HG03039 (cell line): ENCODE measurements around the gene MVP.
"Not testable (repeated sequence)": the region's sequence is repeated elsewhere in the genome, so short reads cannot be mapped to it uniquely, and the experiment has no call there.

Experiments used
- ATAC-seq: cut with Tn5 transposase; IDR thresholded peaks from one replicate; pipeline ENCODE4 v1.9.1; 2021; ENCODE audit warnings: mild to moderate bottlenecking, moderate library complexity; ENCODE audit not compliant: unreplicated experiment

MVP gene

GRCh38 chr16:29868396-29869009 is 48.2 kb downstream of the MVP start:
- no peak for ATAC-seq

DNA sequence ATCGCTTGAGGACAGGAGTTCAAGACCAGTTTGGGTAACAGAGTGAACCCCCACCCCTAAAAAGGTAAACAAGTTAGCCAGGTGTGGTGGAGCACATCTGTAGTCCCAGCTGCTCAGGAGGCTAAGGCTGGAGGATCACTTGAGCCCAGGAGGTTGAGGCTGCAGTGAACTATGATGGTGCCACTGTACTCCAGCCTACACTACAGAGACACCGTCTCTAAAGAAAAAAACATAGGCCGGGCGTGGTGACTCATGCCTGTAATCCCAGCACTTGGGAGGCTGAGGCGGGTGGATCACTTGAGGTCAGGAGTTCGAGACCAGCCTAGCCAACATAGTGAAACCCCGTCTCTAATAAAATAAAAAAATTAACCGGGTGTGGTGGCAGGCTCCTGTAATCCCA is 48.8 kb downstream of the MVP start:
- ATAC-seq, result not testable (repeated sequence)

- ATAC-seq, result no peak
These were observed 51.7 kb downstream of the MVP start for GRCh38 chr16:29871822-29872546.

DNA sequence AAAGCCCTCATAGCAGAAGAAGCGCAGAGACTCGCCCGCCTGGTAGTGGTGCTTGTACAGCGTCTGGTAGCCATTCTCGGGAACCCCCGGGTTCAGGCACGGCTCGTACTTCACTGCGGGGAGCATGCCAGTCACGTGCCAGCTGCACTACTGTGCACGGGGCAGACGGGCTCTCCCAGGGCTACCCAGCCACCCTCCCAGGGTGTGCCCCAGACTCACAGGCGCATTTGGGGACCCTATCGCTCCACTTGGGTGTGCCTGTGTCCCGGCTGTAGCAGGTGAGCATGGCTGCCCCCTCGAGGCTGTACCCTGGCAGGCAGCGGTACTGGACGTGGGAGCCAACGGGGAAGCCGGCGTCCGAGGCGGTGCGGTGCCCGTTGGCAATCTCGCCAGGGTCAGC is 53.1 kb downstream of the MVP start:
- no peak for ATAC-seq

GRCh38 chr16:29875206-29875605 is 54.9 kb downstream of the MVP start:
- ATAC-seq, result no peak

DNA sequence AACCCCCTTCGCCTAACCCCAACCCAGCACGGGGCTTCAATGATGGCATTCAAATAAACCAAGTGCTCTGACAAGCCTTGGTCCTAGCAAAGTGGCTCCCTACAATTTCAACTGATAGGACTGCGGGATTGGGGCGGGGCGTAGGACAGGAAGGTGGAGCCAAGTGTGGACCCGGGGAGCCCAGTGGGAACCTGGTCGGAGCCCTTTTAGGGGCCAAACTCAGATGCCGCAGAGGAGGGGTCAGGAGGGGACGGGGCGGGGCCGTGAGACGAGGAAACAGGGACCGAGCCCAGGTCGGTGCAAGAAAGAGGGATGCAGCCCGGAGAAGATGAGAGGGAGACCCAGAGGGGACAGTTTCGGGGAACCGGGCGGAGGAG is 55.9 kb downstream of the MVP start:
- ATAC-seq, result no peak

GRCh38 chr16:29876594-29877249 is 56.5 kb downstream of the MVP start:
- ATAC-seq, result no peak

GRCh38 chr16:29877266-29877961 is 57.2 kb downstream of the MVP start:
- ATAC-seq, result no peak

GRCh38 chr16:29878172-29878571 is 57.9 kb downstream of the MVP start:
- ATAC-seq, result no peak

- ATAC-seq, result no peak
These were observed 60.8 kb downstream of the MVP start for GRCh38 chr16:29881050-29881449.

- no peak for ATAC-seq
These were observed 63.7 kb downstream of the MVP start for GRCh38 chr16:29883987-29884386.

- not testable (repeated sequence) for ATAC-seq
These were observed 69.1 kb downstream of the MVP start for GRCh38 chr16:29889372-29889771.

- ATAC-seq, result no peak
These were observed 71.5 kb downstream of the MVP start for GRCh38 chr16:29891525-29892457.

- no peak for ATAC-seq
These were observed 72.2 kb downstream of the MVP start for GRCh38 chr16:29892458-29892813.

GRCh38 chr16:29893553-29893952 is 73.3 kb downstream of the MVP start:
- no peak for ATAC-seq

- ATAC-seq, result no peak
These were observed 74.1 kb downstream of the MVP start for GRCh38 chr16:29894352-29894751.

- no peak for ATAC-seq
These were observed 76.6 kb downstream of the MVP start for GRCh38 chr16:29896841-29897240.

DNA sequence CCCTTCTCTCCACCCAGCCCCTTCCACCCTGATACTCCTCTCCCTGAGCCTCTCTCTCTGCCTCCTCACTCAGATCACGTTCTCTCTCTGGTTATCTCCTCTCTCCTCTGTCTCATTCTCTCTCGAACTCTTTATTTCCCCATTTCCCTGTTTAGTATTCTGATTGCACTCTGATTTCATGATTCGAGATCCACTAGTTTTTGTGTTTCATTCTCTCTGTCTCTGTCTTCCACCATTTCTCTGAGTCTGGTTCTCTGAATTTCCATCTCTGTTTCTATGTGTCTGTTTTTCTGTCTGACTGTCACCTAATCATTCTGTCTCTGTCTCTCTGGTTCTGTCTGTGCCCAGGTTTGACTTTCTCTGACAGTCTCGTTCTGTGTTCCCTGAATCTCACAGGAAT is 77.1 kb downstream of the MVP start:
- ATAC-seq, result no peak
